Endodermal cell (in vitro differentiated cells): ENCODE data around the gene BCL2L12. TPM values are rescaled to one million over a fixed set of nuclear protein-coding genes. Genes with fewer than 3 reads are reported as not detected.

Experiments
- DNase-seq: peaks from one replicate; pipeline ENCODE4 v3.0.0-alpha.2; 2017
- H3K27ac ChIP-seq: 2 replicates; pipeline ENCODE4 v1.5.1; 2013; ENCODE audit warnings: mild to moderate bottlenecking, low read depth, low read length, moderate library complexity
- H3K27me3 ChIP-seq: 2 replicates; pipeline ENCODE4 v1.6.1; 2013; ENCODE audit warnings: mild to moderate bottlenecking, low read length, moderate library complexity; ENCODE audit not compliant: insufficient read depth, control insufficient read depth, poor library complexity, severe bottlenecking
- H3K36me3 ChIP-seq: 2 replicates; pipeline ENCODE4 v1.7.0; 2013; ENCODE audit warnings: mild to moderate bottlenecking, low read length, moderate library complexity; ENCODE audit not compliant: control insufficient read depth, insufficient read depth
- H3K4me1 ChIP-seq: one replicate; pipeline ENCODE4 v1.7.0; 2013; ENCODE audit warnings: low read length; ENCODE audit not compliant: control insufficient read depth, insufficient read depth
- H3K4me3 ChIP-seq: 2 replicates; pipeline ENCODE4 v1.5.1; 2013; ENCODE audit warnings: mild to moderate bottlenecking, low read length, moderate library complexity
- H3K9ac ChIP-seq: 2 replicates; pipeline ENCODE4 v1.6.1; 2013; ENCODE audit warnings: mild to moderate bottlenecking, low read length, moderate library complexity; ENCODE audit not compliant: poor library complexity, severe bottlenecking; ENCODE audit errors: extremely low read depth
- H3K9me3 ChIP-seq: 2 replicates; pipeline ENCODE4 v1.6.1; 2013; ENCODE audit warnings: mild to moderate bottlenecking, low read length, moderate library complexity; ENCODE audit not compliant: control insufficient read depth
- H3K27ac Mint-ChIP-seq: 2 replicates; pipeline ENCODE4 v1.8.0; 2020; ENCODE audit warnings: mixed read lengths
- H3K27me3 Mint-ChIP-seq: 2 replicates; pipeline ENCODE4 v1.8.0; 2021; ENCODE audit warnings: mild to moderate bottlenecking, mixed read lengths; ENCODE audit not compliant: insufficient read depth
- H3K36me3 Mint-ChIP-seq: 2 replicates; pipeline ENCODE4 v1.8.0; 2020; ENCODE audit warnings: low read depth, mixed read lengths
- H3K4me1 Mint-ChIP-seq: 2 replicates; pipeline ENCODE4 v1.8.0; 2020; ENCODE audit warnings: mixed read lengths
- H3K4me3 Mint-ChIP-seq: 2 replicates; pipeline ENCODE4 v1.8.0; 2020; ENCODE audit warnings: mild to moderate bottlenecking, moderate library complexity, mixed read lengths
- H3K9me3 Mint-ChIP-seq: 2 replicates; pipeline ENCODE4 v1.8.0; 2020; ENCODE audit warnings: mild to moderate bottlenecking, mixed read lengths
- CTCF ChIP-seq: fragments of 200-600 bp; sonication (generic); conservative IDR thresholded peaks from 2 replicates; pipeline ENCODE4 v1.5.0; 2021; ENCODE audit warnings: antibody characterized with exemption, mild to moderate bottlenecking
- WGBS, 2 experiments: methylation state at CpG; one replicate each; pipeline versions ENCODE4 v1.1.5 to v1.1.7; 2013; ENCODE audit warnings: missing lambda C conversion rate in 2 of 2, mixed read lengths in 1 of 2; ENCODE audit not compliant: insufficient coverage in 1 of 2, insufficient read length in 1 of 2; 5-methylcytosine and 5-hydroxymethylcytosine counted together
- total RNA-seq, 2 donors: library from RNA; stranded (reverse); fragmentation: NEBNext Ultra II Directional in 1 of 2; extraction: Animal tissue kit (Norgen Biotek cat#: 25700) in 1 of 2; gene quantifications; 2 replicates in 1 of 2; 3 replicates in 1 of 2; pipeline ENCODE4 v1.2.1, GENCODE V29; 2021

The BCL2L12 gene
- total RNA-seq, 2 donors from 2014 or later, result 91.8 to 101 TPM

- Mint-ChIP-seq H3K9me3 (no peaks in the 10 kb centered on the region), H3K36me3 (peaks cover 13% of the 10 kb centered on the region), H3K4me3 (peak overlapping the region; percentile 78), H3K4me1 (peaks cover 13% of the 10 kb centered on the region), H3K27me3 (no peaks in the 10 kb centered on the region), H3K27ac (no peak overlapping the region)
- Histone ChIP-seq H3K4me1 (no peaks in the 10 kb centered on the region), H3K36me3 (peaks cover 5% of the 10 kb centered on the region), H3K27me3 (no peaks in the 10 kb centered on the region), H3K9me3 (no peaks in the 10 kb centered on the region), H3K4me3 (no peak overlapping the region), H3K9ac (no peak overlapping the region), H3K27ac (no peak overlapping the region)
- no peak for TF ChIP-seq CTCF
- WGBS, 2 experiments, result 85 to 86% methylated on average over 15 to 16 of the region's 16 CpGs
- DNase-seq, result no peak
Observed at GRCh38 chr19:49692147-49692506, 26.4 kb downstream of the BCL2L12 start.

- no peak overlapping the region for H3K4me3 Mint-ChIP-seq
- Histone ChIP-seq H3K4me1 (no peaks in the 10 kb centered on the region), H3K27me3 (peaks cover 4% of the 10 kb centered on the region), H3K9ac (no peak overlapping the region), H3K4me3 (no peak overlapping the region), H3K27ac (no peak overlapping the region), H3K9me3 (no peaks in the 10 kb centered on the region), H3K36me3 (no peaks in the 10 kb centered on the region)
- H3K27ac Mint-ChIP-seq, result no peak overlapping the region
- WGBS, 2 experiments, result 82 to 88% methylated on average over 6 of the region's 6 CpGs
- H3K4me1 Mint-ChIP-seq, result no peaks in the 10 kb centered on the region
- no peak for DNase-seq
- no peak for TF ChIP-seq CTCF
- peaks cover 11% of the 10 kb centered on the region for H3K36me3 Mint-ChIP-seq
- no peaks in the 10 kb centered on the region for H3K27me3 Mint-ChIP-seq
- H3K9me3 Mint-ChIP-seq, result no peaks in the 10 kb centered on the region
Observed at GRCh38 chr19:49696115-49696514, 30.4 kb downstream of the BCL2L12 start.

GRCh38 chr19:49696865-49697264 lies 31.1 kb downstream of the BCL2L12 start:
- Mint-ChIP-seq H3K36me3 (peaks cover 11% of the 10 kb centered on the region), H3K27me3 (no peaks in the 10 kb centered on the region), H3K4me1 (no peaks in the 10 kb centered on the region), H3K4me3 (no peak overlapping the region), H3K27ac (no peak overlapping the region), H3K9me3 (no peaks in the 10 kb centered on the region)
- Histone ChIP-seq H3K4me3 (no peak overlapping the region), H3K27ac (no peak overlapping the region), H3K9me3 (no peaks in the 10 kb centered on the region), H3K4me1 (no peaks in the 10 kb centered on the region), H3K9ac (no peak overlapping the region), H3K27me3 (peaks cover 5% of the 10 kb centered on the region), H3K36me3 (no peaks in the 10 kb centered on the region)
- no peak for DNase-seq
- no peak for TF ChIP-seq CTCF
- 93 to 97% methylated on average over 7 of the region's 7 CpGs for WGBS, 2 experiments
